ENCODE data around the gene PGBD5. TPM values are rescaled to one million over a fixed set of nuclear protein-coding genes. Genes with fewer than 3 reads are reported as not detected.

Gene PGBD5
- polyA plus RNA-seq, 1 of the 3 experiments (the other 2 are of a cell fraction), result 0.15 TPM

DNA sequence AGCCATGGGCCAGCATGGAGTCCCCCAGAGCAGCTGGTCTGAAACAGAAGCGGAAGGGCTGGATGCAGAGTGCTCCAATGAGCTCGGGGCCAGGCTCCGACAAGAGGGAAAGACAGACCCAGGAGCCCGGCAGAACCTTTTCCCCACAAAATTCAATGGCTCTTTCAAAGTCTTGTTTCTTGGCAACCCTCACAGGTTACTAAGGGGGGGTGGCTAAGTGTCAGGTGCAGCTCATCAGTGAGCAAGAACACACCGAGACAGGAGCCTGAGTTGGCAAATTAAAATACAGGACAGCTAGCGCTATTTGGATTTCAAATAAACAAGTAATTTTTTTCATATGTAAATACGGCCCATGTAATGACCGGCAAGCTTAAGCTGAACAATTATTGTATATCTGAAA lies 27.3 kb downstream of the PGBD5 start:
- 70% methylated on average over 8 of the region's 8 CpGs for WGBS (ENCODE audit: low lambda C conversion rate)
- no peaks in the 10 kb centered on the region for H3K9me3 ChIP-seq
- no peak overlapping the region for H3K4me3 ChIP-seq (ENCODE audit: low read depth in 2 of 2, low read length in 1 of 2)
- ChIA-PET POLR2A (no interaction called here), CTCF (no interaction called here)
- H3K36me3 ChIP-seq (replicated peaks in 1 of 2; ENCODE audit: control insufficient read depth in 1 of 2, insufficient read depth in 2 of 2, low read length in 1 of 2), result no peaks in the 10 kb centered on the region
- H3K27ac ChIP-seq (ENCODE audit: low read depth in 2 of 2, low read length in 1 of 2), result no peak overlapping the region
- no peaks in the 10 kb centered on the region for H3K79me2 ChIP-seq (ENCODE audit: insufficient read depth)
- no peak overlapping the region for H2AFZ ChIP-seq (ENCODE audit: low read depth)
- H3F3A ChIP-seq (replicated peaks; ENCODE audit: insufficient read depth), result no peaks in the 10 kb centered on the region
- no peak overlapping the region for H3K9ac ChIP-seq
- no peaks in the 10 kb centered on the region for H3K9me2 ChIP-seq
- no peak overlapping the region for H3K4me2 ChIP-seq
- no peaks in the 10 kb centered on the region for H3K27me3 ChIP-seq (ENCODE audit: insufficient read depth)
- no peak for DNase-seq
- H4K20me1 ChIP-seq (ENCODE audit: insufficient read depth), result no peaks in the 10 kb centered on the region
- TF ChIP-seq, protein P1, sequence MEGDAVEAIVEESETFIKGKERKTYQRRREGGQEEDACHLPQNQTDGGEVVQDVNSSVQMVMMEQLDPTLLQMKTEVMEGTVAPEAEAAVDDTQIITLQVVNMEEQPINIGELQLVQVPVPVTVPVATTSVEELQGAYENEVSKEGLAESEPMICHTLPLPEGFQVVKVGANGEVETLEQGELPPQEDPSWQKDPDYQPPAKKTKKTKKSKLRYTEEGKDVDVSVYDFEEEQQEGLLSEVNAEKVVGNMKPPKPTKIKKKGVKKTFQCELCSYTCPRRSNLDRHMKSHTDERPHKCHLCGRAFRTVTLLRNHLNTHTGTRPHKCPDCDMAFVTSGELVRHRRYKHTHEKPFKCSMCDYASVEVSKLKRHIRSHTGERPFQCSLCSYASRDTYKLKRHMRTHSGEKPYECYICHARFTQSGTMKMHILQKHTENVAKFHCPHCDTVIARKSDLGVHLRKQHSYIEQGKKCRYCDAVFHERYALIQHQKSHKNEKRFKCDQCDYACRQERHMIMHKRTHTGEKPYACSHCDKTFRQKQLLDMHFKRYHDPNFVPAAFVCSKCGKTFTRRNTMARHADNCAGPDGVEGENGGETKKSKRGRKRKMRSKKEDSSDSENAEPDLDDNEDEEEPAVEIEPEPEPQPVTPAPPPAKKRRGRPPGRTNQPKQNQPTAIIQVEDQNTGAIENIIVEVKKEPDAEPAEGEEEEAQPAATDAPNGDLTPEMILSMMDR (IDR thresholded peaks at IDR 0.05), result no peak
- TF ChIP-seq SMC3 (IDR thresholded peaks at IDR 0.05; ENCODE audit: low read depth, low read length) (no peak), FOXM1 (IDR thresholded peaks at IDR 0.05; ENCODE audit: low read depth) (no peak), JUND (IDR thresholded peaks at IDR 0.05) (no peak), GATA2 (CRISPR knock-in tag; IDR thresholded peaks at IDR 0.05) (no peak), MEF2A (IDR thresholded peaks at IDR 0.05; ENCODE audit: borderline replicate concordance, low read depth) (no peak), NFIC (IDR thresholded peaks at IDR 0.05; ENCODE audit: borderline replicate concordance) (no peak), YY1 (IDR thresholded peaks at IDR 0.05; ENCODE audit: low read depth) (no peak), NRF1 (IDR thresholded peaks at IDR 0.05; ENCODE audit: low read depth, low read length) (no peak), TCF12 (IDR thresholded peaks at IDR 0.05) (no peak), RAD21 (IDR thresholded peaks at IDR 0.05; ENCODE audit: low read length) (no peak), ELF1 (IDR thresholded peaks at IDR 0.05) (no peak), SIN3A (IDR thresholded peaks at IDR 0.05; ENCODE audit: borderline replicate concordance, low read depth, low read length) (no peak), GABPA (IDR thresholded peaks at IDR 0.05; ENCODE audit: low read depth) (no peak)
- TF ChIP-seq, protein P2, sequence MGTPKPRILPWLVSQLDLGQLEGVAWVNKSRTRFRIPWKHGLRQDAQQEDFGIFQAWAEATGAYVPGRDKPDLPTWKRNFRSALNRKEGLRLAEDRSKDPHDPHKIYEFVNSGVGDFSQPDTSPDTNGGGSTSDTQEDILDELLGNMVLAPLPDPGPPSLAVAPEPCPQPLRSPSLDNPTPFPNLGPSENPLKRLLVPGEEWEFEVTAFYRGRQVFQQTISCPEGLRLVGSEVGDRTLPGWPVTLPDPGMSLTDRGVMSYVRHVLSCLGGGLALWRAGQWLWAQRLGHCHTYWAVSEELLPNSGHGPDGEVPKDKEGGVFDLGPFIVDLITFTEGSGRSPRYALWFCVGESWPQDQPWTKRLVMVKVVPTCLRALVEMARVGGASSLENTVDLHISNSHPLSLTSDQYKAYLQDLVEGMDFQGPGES (IDR thresholded peaks at IDR 0.05; ENCODE audit: low read depth, low read length), result no peak
- TF ChIP-seq, protein P3, sequence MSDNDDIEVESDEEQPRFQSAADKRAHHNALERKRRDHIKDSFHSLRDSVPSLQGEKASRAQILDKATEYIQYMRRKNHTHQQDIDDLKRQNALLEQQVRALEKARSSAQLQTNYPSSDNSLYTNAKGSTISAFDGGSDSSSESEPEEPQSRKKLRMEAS (IDR thresholded peaks at IDR 0.05; ENCODE audit: low read depth), result no peak
- TF ChIP-seq, protein P4, sequence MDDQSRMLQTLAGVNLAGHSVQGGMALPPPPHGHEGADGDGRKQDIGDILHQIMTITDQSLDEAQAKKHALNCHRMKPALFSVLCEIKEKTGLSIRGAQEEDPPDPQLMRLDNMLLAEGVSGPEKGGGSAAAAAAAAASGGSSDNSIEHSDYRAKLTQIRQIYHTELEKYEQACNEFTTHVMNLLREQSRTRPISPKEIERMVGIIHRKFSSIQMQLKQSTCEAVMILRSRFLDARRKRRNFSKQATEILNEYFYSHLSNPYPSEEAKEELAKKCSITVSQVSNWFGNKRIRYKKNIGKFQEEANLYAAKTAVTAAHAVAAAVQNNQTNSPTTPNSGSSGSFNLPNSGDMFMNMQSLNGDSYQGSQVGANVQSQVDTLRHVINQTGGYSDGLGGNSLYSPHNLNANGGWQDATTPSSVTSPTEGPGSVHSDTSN (IDR thresholded peaks at IDR 0.05), result no peak
- H3K4me1 ChIP-seq (ENCODE audit: control insufficient read depth in 1 of 2, insufficient read depth in 2 of 2, low read depth in 1 of 2, low read length in 1 of 2), result peaks cover 0 to 19% of the 10 kb centered on the region in 2 experiments; a peak in 1 of 4 replicates

DNA sequence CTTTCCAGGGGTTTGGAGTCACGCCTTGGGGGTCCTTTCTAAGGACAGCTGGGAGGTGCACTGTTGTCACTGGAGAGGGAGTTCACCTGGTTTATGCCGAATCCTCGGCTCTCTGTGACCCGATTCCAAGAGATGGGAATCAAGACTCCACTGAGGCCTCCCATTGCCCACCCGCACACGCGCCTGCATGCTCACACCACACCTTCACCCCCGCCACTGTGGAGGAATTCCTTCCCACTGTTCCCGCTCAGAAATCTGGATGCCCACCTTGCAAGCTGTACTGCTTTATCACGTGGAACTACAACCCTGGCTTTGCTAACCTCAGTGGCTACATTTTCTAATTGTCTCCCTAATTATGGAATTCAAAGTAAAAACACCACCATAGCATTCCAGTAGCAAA lies 29.2 kb downstream of the PGBD5 start:
- H4K20me1 ChIP-seq (ENCODE audit: insufficient read depth), result no peaks in the 10 kb centered on the region
- no peaks in the 10 kb centered on the region for H3K79me2 ChIP-seq (ENCODE audit: insufficient read depth)
- no peaks in the 10 kb centered on the region for H3K36me3 ChIP-seq (replicated peaks in 1 of 2; ENCODE audit: control insufficient read depth in 1 of 2, insufficient read depth in 2 of 2, low read length in 1 of 2)
- H2AFZ ChIP-seq (ENCODE audit: low read depth), result no peak overlapping the region
- H3F3A ChIP-seq (replicated peaks; ENCODE audit: insufficient read depth), result no peaks in the 10 kb centered on the region
- TF ChIP-seq YY1 (IDR thresholded peaks at IDR 0.05; ENCODE audit: low read depth) (no peak), ELF1 (IDR thresholded peaks at IDR 0.05) (no peak), CHD2 (IDR thresholded peaks at IDR 0.05; ENCODE audit: low read length, partially characterized antibody) (no peak)
- ChIA-PET POLR2A (no interaction called here), CTCF (no interaction called here)
- H3K4me3 ChIP-seq (ENCODE audit: low read depth in 2 of 2, low read length in 1 of 2), result no peak overlapping the region
- H3K27me3 ChIP-seq (ENCODE audit: insufficient read depth), result no peaks in the 10 kb centered on the region
- no peak overlapping the region for H3K4me2 ChIP-seq
- H3K27ac ChIP-seq (ENCODE audit: low read depth in 2 of 2, low read length in 1 of 2), result no peak overlapping the region
- WGBS (ENCODE audit: low lambda C conversion rate), result 48% methylated on average over 3 of the region's 10 CpGs
- no peaks in the 10 kb centered on the region for H3K9me2 ChIP-seq
- no peaks in the 10 kb centered on the region for H3K9me3 ChIP-seq
- peaks cover 0 to 12% of the 10 kb centered on the region in 2 experiments; a peak in 1 of 4 replicates for H3K4me1 ChIP-seq (ENCODE audit: control insufficient read depth in 1 of 2, insufficient read depth in 2 of 2, low read depth in 1 of 2, low read length in 1 of 2)
- H3K9ac ChIP-seq, result no peak overlapping the region
- no peak for DNase-seq

Measured in SK-N-SH (cell line).